ENCODE results near the gene FBXL20.

GRCh38 chr17:39225959-39226683 lies 175.3 kb downstream of the FBXL20 start:
- TF ChIP-seq EZH2 (IDR thresholded peaks at IDR 0.05; ENCODE audit: low read length) (peak; percentile 59), CTCF (optimal IDR thresholded peaks at IDR 0.05 in 1 of 3, IDR thresholded peaks at IDR 0.05 in 1 of 3, conservative IDR thresholded peaks at IDR 0.05 in 1 of 3; ENCODE audit: extremely low read depth in 1 of 3, insufficient read depth in 2 of 3, low read length in 3 of 3) (no peak)
